Stimulated activated CD8-positive, alpha-beta memory T cell treated with anti-CD3 and anti-CD28 coated beads, Interleukin-4, amount 100 ng/mL, for 4 hours (primary cell): Measurements from ENCODE around the gene KRTAP16-1.
"Not testable (repeated sequence)": the region's sequence is repeated elsewhere in the genome, so short reads cannot be mapped to it uniquely, and the experiment has no call there.

Experiments used
- DNase-seq, 2 donors: peaks; one replicate each; pipeline ENCODE4 v3.0.0-alpha.2; 2020; ENCODE audit warnings: low read depth in 2 of 2, low spot score in 1 of 2

The KRTAP16-1 gene

GRCh38 chr17:41302981-41303380 is 6.1 kb downstream of the KRTAP16-1 start:
- no peak for DNase-seq

GRCh38 chr17:41301916-41302901 is 6.9 kb downstream of the KRTAP16-1 start, which contains the start of gene KRTAP29-1:
KRTAP29-1 (minus strand) TSS chr17:41302851; CDS start chr17:41302851, 0 bp downstream.
- DNase-seq, result no peak

- no peak for DNase-seq
These were observed 7.8 kb downstream of the KRTAP16-1 start for GRCh38 chr17:41301204-41301790.

- DNase-seq, result no peak
These were observed 10.5 kb downstream of the KRTAP16-1 start for GRCh38 chr17:41298458-41299135.

- no peak for DNase-seq
These were observed 12.3 kb downstream of the KRTAP16-1 start for GRCh38 chr17:41296846-41297245.

GRCh38 chr17:41294016-41294415 is 15.1 kb downstream of the KRTAP16-1 start:
- no peak for DNase-seq

- DNase-seq, result no peak
These were observed 22.1 kb downstream of the KRTAP16-1 start for GRCh38 chr17:41287050-41287449.

- DNase-seq, result no peak
These were observed 24.6 kb downstream of the KRTAP16-1 start for GRCh38 chr17:41284546-41284945.

- DNase-seq, result no peak
These were observed 25.1 kb downstream of the KRTAP16-1 start for GRCh38 chr17:41284043-41284442.

GRCh38 chr17:41278176-41278955 is 30.7 kb downstream of the KRTAP16-1 start:
- no peak for DNase-seq

- not testable (repeated sequence) for DNase-seq
These were observed 33.4 kb downstream of the KRTAP16-1 start, which contains the start of gene KRTAP9-7 for GRCh38 chr17:41275648-41276190. KRTAP9-7 (plus strand) TSS chr17:41275698; CDS start chr17:41275698, 0 bp downstream.

GRCh38 chr17:41271858-41272257 is 37.3 kb downstream of the KRTAP16-1 start:
- DNase-seq, result no peak

GRCh38 chr17:41271323-41271722 is 37.8 kb downstream of the KRTAP16-1 start:
- not testable (repeated sequence) for DNase-seq

GRCh38 chr17:41267711-41268110 is 41.4 kb downstream of the KRTAP16-1 start:
- no peak for DNase-seq

- no peak for DNase-seq
These were observed 44.0 kb downstream of the KRTAP16-1 start, which contains the start of gene KRTAP9-6 for GRCh38 chr17:41265078-41265477. KRTAP9-6 (plus strand) TSS chr17:41265378; CDS start chr17:41265378, 0 bp downstream.

- DNase-seq, result no peak
These were observed 44.5 kb downstream of the KRTAP16-1 start for GRCh38 chr17:41264599-41264998.

- no peak for DNase-seq
These were observed 45.9 kb downstream of the KRTAP16-1 start for GRCh38 chr17:41263212-41263611.

- no peak for DNase-seq
These were observed 50.7 kb downstream of the KRTAP16-1 start for GRCh38 chr17:41258406-41258805.
